Activated CD8-positive, alpha-beta memory T cell treated with anti-CD3 and anti-CD28 coated beads for 1 hour (primary cell): ENCODE measurements around the gene NPIPA3.
"Not testable (repeated sequence)": the region's sequence is repeated elsewhere in the genome, so short reads cannot be mapped to it uniquely, and the experiment has no call there.

Experiments
- DNase-seq, 2 donors: peaks; one replicate each; pipeline ENCODE4 v3.0.0-alpha.2; 2020; ENCODE audit warnings: low read depth in 1 of 2; ENCODE audit errors: extremely low read depth in 1 of 2

The NPIPA3 gene

DNA sequence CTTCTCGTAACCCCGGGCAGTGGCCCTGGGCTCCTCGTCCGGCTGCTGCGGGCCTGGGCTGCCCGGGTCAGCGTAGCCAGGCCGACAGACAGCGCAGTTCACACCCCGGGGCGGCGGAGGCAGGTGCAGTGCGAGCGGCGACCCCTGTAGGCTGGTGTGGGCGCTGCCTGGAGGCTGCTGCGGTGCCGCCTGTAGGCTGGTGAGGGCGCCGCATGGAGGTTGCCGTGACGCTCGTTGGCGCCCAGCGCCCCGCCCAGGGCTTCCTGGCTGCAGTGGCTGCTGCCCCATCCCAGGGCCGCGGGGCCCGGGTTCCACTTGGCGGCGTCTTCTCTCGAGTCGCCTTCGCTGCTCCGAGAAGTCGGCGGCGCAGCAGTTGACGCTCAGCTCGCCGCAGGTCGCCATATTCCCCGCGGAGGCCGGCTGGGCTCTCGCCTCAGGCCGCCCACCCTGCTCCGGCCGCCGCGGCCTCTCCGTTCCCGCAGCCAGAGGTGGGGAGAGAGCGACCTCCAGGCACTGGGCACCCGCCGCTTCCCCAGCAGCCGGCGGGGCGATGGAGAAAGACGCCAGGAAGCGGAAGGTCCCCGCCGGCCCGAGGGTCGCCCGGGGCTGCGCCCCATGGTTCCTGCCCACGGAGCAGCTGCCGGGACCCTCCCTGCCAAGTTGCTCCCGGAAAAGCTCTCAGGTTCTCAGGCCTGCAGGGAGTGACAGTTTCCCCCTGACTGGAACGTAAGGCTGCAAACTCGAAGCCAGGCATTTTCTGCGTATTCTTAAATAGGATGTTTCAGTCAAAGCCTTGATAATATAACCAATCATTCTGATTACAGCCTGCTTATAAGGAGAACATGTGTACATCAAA, at the start of gene NPIPA3:
Gene NPIPA3, plus strand, starts transcription at position 256 of the 856 bp plus-strand sequence. CDS start 5,533 bp downstream, outside the sequence.
- not testable (repeated sequence) for DNase-seq

DNA sequence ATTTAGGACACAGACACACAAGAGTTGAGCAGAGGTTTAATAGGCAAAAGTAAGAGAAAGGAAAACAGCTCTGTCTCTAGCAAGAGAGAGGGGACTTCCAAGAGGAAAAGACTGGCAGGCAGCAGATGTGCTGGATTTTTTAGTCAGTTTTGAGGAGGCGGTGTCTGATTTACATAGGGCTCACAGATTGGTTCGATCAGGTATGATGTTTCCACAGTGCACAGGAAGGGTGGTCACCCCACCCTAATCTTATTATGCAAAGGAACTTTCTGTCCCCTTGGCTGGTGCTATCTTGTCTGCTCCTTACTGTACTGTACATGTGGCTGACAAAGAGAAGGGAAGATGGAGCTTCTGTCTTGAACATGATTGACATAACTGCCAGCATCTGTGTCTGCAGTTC, 45.1 kb upstream of the NPIPA3 start:
- no peak for DNase-seq

- no peak for DNase-seq
Measured at GRCh38 chr16:14667347-14668266, 35.6 kb upstream of the NPIPA3 start.

DNA sequence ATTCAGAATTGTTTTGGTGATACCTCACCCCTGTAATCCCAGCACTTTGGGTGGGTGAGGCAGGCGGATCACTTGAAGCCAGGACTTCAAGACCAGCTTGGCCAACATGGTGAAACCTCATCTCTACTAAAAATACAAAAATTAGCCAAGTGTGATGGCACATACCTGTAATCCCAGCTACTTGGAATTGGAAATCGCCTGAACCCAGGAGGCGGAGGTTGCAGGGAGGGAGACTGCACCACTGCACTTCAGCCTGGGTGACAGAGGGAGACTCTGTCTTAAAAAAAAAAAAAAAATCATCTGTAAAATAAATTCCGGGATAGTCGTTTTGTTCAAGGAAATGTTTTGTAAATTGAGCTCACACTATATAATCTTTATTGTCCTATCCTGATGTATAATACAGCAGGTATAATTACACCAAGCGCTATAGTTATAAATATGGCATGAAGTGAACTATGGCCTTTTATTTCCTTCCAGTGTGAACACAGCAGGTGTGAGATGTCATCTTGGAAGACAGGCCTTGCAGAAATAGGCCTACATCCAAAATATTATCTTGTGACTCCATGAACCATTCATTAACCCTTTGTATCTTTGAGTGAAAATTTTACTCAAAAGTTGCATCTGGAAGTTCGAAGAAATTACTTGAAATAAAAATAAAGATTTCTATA, 34.5 kb upstream of the NPIPA3 start:
- DNase-seq = no peak

DNA sequence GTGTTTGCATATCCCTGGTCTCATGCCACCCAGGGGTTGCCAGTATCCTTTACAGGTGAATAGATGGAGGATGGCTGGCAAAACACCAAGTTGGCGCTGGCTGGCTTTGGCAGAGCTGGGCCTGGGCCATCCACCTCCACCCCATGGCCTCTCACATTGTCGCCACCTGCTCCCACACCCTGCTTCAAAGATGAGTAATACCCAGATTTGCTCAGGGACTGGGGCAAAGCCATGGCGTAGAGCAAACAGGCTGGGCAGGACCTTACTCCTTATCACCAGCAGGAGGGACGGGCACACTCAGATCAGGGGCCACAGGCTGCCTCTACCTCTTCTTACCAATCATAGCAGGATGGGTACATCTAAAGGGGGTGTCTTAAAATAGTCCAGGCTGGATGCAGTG, 33.4 kb upstream of the NPIPA3 start:
- no peak for DNase-seq

DNA sequence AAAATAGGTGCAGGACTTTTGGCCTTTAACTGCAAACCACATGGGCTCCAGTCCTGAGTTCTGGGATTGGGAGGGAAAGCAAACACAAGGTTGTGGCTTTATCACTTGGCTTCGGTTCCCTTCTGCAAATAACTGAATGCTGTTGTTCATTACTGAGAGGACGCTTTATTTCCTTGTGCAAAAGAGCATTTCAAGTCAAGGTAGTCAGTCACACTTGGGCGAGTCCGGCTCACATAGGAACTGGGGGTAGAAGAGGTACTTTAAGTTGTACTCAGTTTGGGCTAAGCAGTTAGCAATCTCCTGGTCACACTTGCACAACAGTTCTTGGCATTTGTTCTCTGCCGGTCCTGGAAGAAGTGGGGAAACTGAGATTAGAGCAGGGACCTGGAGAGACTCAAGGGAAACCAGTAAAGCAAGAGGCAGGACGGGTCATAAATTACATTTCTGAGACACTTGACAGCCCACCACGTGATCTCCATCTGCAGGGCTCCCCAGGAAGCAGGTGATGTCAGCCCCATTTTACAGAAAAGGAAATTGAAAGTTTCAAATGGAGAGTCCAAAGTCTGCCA, 30.7 kb upstream of the NPIPA3 start:
- no peak for DNase-seq

GRCh38 chr16:14676633-14677032, 26.6 kb upstream of the NPIPA3 start:
- no peak for DNase-seq

GRCh38 chr16:14677627-14678026, 25.6 kb upstream of the NPIPA3 start:
- DNase-seq = no peak

DNA sequence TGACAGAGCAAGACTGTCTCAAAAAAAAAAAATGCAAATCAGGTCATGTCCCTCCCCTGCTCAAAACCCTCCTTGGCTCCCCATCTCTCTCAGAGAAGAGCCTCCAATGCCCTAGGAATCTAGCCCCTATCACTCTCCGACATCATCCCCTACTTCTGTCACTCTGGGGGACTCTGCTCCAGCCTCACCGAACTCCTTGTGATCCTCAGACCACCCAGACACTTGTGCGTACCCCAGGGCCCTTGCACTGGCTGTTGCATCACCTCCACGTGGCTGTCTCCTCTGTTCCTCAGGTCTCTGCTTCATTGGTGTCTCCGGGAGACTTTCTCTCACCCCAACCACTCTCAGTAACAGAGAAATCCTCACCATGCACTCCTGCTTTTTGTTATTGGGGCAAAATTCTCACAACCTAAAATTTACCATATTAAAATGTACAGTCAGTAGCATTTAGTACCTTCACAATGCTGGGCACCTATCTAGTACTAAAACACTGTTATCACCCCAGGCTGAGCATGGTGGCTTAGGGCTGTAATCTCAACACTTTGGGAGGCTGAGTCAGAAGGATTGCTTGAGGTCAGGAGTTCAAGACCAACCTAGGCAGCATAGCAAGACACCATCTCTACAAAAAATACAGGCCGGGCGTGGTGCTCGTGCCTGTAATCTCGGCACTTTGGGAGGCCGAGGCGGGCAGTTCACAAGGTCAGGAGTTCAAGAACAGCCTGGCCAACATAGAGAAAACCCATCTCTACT, 24.3 kb upstream of the NPIPA3 start:
- no peak for DNase-seq

DNA sequence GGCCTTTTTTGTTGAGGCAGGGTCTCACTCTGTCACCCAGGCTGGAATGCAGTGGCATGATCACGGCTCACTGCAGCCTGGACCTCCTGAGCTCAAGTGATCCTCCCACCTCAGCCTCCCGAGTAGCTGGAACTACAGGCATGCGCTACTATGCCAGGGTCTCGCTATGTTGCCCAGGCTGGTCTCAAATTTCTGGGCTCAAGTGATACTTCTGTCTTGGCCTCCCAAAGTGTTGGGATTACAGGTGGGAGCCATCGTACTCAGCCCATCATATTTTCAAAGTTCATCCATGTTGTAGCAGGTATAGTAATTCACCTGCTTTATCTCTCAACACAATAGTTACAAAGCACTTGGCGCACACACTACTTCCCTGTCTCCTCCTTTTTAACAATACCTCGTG, 22.8 kb upstream of the NPIPA3 start:
- DNase-seq = not testable (repeated sequence)

DNA sequence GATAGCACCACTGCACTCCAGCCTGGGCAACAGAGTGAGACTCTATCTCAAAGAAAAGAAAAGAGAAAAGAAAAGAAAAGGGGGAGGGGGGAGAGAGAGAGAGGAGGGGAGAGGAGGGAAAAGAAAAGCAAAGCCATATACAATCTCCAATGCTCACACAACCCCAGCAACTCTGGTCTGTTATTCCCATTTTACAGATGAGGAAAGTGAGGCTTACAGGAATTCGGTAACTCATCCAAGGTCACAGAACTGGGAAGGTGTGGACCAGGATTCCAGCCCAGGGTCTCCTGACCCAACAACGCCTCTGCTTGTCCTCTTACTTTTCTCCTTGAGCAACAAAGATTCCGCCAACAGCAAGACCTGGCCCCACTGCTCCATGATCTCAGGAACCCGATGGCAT, 22.1 kb upstream of the NPIPA3 start:
- no peak for DNase-seq

- no peak for DNase-seq
Measured at GRCh38 chr16:14682121-14682520, 21.1 kb upstream of the NPIPA3 start.

- DNase-seq = not testable (repeated sequence)
Measured at GRCh38 chr16:14685870-14686793, 17.1 kb upstream of the NPIPA3 start.

DNA sequence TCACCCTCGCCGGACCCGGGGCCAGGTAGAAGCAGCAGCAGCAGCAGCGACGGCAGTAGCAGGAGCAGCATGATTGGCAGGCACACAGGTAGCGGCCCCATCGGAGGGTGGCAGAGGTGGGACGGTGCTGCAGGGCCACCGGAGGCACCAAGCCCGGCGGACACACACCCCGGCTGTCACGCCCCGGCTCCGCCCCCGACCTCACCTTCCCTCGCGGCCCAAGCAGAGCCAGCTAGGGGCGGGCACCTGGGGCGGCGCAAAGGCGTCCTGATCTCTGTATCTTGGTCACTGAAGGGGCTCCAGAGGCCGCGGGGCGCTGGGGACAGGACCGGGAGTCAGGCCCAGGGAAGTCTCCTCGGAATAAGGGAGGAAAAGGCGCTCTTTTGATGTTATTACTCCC, 9.1 kb upstream of the NPIPA3 start, which contains the start of gene PLA2G10:
Gene PLA2G10, minus strand, starts transcription at position 180 of the 400 bp plus-strand sequence. Its CDS starts 79 bp downstream, at position 101.
- not testable (repeated sequence) for DNase-seq

DNA sequence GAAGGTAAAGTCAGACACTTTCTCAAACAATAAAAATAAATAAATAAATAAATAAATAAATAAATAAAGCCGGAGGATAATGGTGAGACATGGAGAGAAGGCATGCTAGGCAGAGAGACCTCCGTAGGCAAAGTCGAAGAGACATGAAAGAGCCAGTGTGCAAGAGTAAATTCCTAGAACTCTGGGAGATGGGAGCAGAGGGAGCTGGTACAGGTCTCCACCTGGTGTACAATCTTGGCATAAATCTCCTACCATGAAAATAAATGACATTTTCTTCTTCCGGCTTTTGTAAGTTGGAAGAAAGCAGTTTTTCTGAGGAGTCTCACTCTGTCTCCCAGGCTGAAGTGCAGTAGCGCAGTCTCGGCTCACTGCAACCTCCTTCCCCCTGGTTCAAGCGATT, 1.4 kb upstream of the NPIPA3 start:
- DNase-seq = not testable (repeated sequence)

- not testable (repeated sequence) for DNase-seq
Measured at GRCh38 chr16:14702672-14703071, 539 bp upstream of the NPIPA3 start.

- DNase-seq = not testable (repeated sequence)
Measured at GRCh38 chr16:14733233-14733632, 30.0 kb downstream of the NPIPA3 start.

GRCh38 chr16:14740832-14741385, 37.7 kb downstream of the NPIPA3 start:
- not testable (repeated sequence) for DNase-seq
